ENCODE results near the gene MPO. TPM values are rescaled to one million over a fixed set of nuclear protein-coding genes. Genes with fewer than 3 reads are reported as not detected.

The MPO gene
- total RNA-seq, 1 donor from 2014 or later = not detected

DNA sequence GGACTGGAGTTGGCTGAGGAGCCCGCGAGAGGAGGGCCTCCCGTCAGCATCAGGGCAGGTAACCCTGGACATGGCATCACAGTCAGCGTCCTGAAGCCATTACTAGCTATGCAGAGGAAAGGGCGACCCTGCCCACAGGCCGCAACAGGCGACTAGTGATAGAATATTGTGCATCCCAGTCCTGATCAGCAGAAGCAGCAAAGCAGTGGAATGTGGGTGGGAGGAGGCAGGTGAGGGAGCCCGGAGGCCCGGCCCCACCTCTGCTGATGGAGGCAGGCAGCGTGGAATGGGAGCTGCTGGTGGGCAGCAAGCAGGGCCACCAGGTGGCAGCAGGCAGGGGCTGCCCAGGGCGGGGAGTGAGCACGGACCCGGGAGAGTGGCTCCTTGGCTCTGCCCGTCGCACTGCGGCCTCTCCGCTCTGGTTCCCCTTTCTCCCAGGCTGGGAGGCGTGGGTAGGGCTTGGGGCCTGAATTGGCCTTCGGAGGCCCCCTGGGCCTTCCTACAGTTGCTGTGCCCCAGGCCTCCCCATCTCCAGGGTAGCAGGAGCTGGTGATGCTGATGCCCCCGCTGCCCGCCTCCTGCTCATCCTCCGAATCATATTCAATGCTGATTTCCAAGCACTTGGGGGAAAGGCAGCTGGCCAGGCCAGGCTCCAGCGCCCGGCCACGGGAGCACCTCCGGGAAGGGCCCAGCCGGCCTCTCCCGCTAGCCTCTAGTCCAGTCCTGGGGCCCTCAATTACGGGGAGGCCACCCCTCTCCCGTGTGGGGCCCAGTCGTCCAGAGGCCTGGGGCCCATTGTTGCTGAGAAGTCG is 27.6 kb upstream of the MPO start:
- intact Hi-C loops (cut with micrococcal nuclease) = no loop called here

DNA sequence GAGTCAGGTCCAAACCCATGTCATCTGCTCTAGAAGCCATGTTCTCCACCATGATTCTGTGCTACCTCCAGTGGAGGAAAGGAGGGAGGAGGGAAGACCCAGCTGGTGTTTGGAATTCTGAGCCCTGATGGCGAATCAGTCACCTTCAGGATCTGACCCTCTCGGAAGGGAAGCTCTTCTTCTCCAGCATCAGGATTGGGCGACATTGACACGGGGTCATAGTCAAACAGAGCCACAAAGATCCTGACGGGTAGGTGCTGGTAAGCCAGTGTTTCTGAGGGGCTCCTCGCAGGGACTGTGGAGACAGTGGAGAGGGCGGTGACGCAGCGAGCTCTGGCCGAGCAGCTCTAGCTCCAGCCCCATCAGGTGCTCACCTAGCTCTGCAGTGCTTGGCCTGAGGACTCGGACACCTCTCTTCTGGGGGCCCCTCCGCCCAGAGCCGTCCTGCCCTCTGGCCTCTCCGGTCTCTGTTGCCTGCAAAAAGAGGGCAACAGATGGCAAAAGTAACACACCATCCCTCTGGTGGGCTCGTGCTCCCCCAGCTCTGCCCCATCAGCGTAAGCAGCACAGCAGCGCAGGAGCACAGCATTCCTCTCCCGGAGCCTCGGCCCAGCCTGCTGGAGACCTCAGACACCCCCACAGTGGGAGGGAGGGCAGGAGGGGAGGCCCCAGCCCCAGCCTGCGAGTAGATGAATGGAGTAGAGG is 26.9 kb upstream of the MPO start:
- intact Hi-C loops (cut with micrococcal nuclease) = no loop called here

DNA sequence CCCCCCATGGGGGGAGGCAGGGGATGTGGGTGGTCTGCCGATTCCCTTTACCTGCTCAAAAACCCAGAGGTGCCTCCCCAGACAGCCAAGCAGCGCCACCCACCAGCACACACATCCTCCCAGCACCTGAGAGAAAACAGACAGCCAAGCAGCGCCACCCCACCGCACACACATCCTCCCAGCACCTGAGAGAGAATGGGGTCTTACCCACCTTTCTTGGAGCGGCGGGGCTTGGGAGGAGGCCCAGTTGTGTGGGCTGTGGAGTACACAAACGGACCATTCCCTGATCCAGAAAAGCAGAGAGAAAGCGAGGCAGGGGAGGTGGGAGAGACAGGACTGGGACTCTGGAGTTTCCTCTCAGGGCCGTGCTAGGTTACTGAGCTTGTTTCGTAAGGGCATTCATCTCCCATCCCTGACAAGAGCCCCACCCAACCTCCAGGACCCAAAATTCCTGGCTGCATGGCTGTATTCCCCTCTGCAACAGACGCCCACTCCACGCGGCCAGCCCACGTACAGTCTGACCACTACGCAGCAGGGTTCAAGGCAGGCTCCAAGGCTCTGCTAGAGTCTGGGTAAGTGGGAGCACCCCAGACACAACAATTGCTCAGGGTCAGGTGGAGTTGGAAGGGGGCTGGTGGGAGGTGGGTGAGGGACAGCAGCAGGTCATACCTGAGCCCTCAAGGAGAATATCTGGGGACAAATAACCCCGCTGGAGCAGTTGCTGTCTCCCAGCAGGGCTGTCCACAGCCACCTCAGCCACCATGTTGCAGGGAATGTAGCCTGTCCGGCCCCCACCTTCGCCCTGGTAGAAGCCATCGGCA is 25.6 kb upstream of the MPO start:
- intact Hi-C loops (cut with micrococcal nuclease) = no loop called here

- intact Hi-C loops (cut with micrococcal nuclease) = no loop called here
Measured at GRCh38 chr17:58305626-58306025, 24.9 kb upstream of the MPO start.

GRCh38 chr17:58304750-58305486 is 24.2 kb upstream of the MPO start:
- intact Hi-C loops (cut with micrococcal nuclease) = loop anchor here (1.0 kb wide), 1 partner anchor 142 kb away; no protein-coding TSS in a partner anchor

DNA sequence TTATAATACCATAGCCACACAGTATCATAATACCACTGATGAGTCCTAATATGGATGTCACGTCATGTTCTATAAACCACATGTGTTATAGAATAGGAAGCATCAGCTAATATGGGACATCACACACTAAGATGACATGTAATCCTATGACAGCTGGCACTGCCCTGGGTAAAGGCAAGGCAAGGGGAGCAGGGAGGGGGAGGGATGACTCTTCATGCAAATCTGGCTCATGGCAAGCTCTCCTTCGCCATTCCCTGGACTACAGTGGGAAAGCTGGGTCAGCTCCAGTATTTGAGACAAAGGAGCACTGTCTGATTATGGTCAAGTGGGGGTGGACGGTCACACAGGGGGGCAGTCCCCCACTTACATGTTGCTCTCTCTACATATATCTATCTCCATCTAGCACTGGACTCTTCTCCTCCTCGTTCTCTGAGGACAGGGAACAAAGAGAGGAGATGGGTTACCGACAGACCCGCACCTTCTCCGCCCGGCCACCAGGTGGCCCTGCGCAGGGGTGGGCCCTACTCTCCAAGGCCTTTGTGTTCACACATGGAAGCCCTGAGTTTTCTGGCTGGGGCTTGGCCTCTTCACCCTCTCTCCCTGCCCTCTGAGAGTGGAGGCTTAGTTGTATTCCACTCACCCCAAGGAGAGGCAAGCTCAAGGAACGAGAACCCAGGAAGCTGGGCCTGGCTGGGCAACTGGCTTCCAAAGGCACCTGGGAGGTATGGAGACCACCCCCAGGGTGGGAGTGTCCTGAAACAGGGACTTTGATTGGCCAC is 23.4 kb upstream of the MPO start:
- intact Hi-C loops (cut with micrococcal nuclease) = loop anchor here (1.0 kb wide), 1 partner anchor 143 kb away; no protein-coding TSS in a partner anchor

GRCh38 chr17:58302919-58303585 is 22.3 kb upstream of the MPO start:
- intact Hi-C loops (cut with micrococcal nuclease) = no loop called here

DNA sequence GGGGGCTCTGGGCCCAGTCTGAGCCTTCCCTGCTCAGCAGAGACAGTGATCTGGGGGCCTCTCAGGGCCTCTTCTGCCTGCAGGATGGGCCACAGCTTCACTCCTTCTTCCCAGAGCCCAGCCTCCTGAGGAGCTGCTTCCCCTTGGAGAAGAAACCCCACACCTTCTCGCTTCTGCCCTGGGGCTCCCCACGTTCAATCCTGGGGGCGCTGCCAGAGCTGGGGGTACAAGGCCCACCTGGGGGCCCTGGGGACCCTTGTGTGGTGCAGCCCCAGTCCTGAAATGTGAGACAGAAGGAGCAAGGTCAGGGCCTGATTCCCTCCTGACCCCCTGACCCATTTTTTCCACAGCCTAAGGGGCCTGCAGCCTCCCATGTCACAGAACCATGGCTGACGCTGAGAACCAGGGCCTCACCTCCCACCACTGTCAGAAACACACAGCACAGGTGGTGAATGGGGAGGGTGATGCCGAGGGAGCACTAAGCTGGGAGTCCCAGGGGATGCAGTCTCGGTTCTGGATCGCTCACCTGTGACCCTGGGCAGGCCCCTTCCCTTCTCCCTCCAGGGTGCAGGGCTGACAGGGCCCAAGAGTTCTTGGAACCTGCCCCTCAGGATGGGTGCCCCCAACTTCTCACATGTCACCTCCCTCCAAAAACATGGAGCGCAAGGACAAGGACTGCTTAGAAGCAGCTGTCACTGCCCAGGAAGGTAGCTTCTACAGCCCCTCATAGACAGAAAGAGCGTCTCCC is 21.6 kb upstream of the MPO start:
- intact Hi-C loops (cut with micrococcal nuclease) = no loop called here

- intact Hi-C loops (cut with micrococcal nuclease) = no loop called here
Measured at GRCh38 chr17:58301504-58302150, 20.9 kb upstream of the MPO start.

GRCh38 chr17:58300336-58300735 is 19.6 kb upstream of the MPO start:
- intact Hi-C loops (cut with micrococcal nuclease) = no loop called here

DNA sequence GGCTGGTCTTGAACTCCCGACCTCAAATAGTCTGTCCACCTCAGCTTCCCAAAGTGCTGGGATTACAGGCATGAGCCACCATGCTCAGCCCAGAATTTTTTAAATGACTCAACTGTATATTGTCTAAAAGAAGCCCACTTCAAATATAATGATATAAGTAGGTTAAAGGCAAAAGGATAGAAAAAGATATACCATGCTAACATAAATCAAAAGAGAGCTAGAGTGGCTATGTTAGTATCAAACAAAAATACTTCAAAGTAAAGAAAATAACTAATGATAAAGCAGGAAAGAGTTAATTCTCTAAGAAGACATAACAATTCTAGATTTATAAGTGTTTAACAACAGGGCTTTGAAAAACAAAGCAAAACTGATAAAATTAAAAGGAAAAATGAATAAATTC is 13.3 kb upstream of the MPO start:
- intact Hi-C loops (cut with micrococcal nuclease) = no loop called here

GRCh38 chr17:58291246-58291645 is 10.5 kb upstream of the MPO start:
- intact Hi-C loops (cut with micrococcal nuclease) = no loop called here

DNA sequence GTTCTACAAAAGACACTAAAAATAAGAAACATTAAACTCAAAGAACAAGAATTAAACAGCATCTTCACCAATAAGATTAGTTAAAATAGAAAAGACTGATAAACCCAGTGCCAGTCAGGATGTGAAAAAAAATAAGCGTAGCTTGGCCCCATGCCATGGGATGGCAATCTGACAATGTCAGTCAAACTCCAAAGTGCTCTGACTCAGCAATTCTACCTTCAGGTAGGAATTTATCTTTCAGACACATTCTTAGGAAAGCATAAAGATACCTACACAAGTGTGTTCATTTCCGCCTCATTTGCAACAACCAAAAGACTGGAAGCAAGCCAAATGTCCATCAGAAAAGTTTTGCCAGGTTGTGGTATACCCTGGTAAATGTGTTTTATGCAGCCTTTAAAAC is 9.1 kb upstream of the MPO start:
- intact Hi-C loops (cut with micrococcal nuclease) = no loop called here

DNA sequence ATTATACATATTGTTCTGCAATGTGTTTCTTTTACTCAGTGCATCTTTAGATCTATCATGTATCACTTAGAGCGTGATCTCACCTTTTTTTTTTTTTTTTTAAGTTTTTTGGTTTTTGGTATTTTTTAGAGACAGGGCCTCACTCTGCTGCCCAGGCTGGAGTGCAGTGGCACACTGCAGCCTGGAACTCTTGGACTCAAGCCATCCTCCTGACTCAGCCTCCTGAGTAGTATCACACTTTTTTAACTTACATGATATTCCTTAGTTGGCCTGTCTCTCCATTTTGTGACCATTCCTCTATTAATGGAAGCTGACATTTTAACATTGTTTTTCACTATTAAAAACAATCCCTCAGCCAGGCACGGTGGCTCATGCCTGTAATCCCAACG is 4.7 kb upstream of the MPO start:
- intact Hi-C loops (cut with micrococcal nuclease) = no loop called here

- intact Hi-C loops (cut with micrococcal nuclease) = no loop called here
Measured at GRCh38 chr17:58284613-58285421, 4.1 kb upstream of the MPO start.

DNA sequence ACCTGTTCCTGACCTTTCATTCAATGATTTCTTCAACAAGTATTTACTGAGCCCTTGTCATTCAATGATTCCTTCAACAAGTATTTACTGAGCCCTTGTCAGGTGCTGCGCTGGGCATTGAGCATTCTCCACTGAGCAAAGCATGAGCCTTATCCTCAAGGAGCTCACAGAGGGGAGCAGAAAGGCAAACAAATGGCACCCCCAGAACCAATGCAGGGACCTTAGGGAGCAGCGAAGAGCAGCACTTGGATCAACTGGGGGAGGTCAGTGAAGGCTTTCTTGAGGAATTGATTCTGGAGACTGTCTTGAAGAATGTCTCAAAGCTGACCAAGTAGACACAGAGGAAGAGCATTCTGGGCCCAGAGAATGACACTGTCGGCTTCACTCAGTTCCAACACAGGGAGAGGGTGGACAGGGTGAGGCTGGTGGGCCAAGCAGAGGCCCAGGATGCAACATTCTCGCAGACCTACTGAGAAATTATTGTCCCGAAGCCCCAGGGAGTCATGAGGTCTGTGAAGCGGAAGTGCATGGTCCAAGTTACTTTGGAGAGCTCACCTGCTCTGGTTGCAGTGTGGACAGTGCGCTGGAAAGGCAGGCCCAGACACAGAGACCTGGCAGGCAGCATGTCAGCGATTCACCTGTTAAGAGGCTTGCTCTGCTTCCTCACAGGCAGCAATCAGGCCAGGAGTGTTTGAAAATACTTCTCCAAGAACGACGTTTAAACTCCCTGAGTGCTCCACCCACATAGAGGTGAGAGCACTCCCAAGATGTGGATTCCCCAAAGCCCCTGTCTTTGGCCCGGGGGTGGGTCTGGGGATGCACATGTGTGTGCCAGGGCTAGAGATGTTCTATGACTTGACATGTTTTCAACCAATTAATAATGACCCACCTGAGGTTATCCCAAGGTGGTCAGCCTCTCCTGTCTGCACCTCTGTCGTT is 3.2 kb upstream of the MPO start:
- intact Hi-C loops (cut with micrococcal nuclease) = no loop called here

DNA sequence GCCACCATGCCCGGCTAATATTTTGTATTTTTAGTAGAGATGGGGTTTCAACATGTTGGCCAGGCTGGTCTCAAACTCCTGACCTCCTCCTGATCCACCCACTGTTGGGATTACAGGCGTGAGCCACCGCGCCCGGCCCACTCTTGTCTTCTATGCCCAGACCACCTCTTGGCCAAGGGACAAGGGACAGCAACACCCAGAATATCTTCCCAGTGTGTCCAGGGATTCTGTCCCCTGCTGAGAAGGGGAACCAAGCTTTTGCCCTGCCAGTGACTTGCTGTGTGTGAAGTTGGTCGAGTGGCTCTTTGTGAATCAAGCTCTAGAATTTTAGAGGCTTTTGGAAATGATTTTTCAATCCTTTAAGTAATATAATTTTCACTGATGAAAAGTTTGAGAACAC is 1.7 kb upstream of the MPO start:
- intact Hi-C loops (cut with micrococcal nuclease) = no loop called here
